ENCODE data around the gene SAMD4A. TPM values are rescaled to one million over a fixed set of nuclear protein-coding genes. Genes with fewer than 3 reads are reported as not detected.

Gene SAMD4A
- total RNA-seq, 1 experiment from 2014 or later = 18.3 TPM

DNA sequence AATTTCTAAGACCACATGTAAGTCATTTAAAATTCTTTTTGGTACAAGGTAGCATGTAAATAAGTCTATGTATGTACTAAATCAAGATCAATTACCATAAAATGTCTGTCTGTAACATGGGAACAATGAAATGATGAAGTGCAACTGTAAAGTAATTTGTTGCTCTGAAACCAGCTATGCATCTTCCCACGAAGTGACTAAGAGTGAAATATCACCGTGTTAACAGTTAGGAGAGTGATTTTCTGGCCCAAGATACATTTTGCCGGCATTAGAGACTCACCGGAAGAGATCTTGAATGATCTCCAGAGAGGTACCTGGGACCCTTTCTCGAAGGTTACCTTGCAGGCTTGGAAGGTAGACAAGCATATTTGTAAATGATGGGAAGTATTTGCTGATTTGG is 105.8 kb downstream of the SAMD4A start:
- POLR2A ChIA-PET (ENCODE audit: unreplicated experiment) = interaction anchor here (0.6 kb wide), 1 partner anchor 101 kb away, joined by 3 read pairs; no protein-coding TSS in a partner anchor
- BruUV-seq (replicated peaks) = no TSS peak
- TF ChIP-seq, protein P1, sequence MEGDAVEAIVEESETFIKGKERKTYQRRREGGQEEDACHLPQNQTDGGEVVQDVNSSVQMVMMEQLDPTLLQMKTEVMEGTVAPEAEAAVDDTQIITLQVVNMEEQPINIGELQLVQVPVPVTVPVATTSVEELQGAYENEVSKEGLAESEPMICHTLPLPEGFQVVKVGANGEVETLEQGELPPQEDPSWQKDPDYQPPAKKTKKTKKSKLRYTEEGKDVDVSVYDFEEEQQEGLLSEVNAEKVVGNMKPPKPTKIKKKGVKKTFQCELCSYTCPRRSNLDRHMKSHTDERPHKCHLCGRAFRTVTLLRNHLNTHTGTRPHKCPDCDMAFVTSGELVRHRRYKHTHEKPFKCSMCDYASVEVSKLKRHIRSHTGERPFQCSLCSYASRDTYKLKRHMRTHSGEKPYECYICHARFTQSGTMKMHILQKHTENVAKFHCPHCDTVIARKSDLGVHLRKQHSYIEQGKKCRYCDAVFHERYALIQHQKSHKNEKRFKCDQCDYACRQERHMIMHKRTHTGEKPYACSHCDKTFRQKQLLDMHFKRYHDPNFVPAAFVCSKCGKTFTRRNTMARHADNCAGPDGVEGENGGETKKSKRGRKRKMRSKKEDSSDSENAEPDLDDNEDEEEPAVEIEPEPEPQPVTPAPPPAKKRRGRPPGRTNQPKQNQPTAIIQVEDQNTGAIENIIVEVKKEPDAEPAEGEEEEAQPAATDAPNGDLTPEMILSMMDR (conservative IDR thresholded peaks at IDR 0.05) = no peak
- no peak for TF ChIP-seq EZH2 (IDR thresholded peaks at IDR 0.05; ENCODE audit: low read depth)
- no peaks in the 10 kb centered on the region for H3K36me3 ChIP-seq (ENCODE audit: low read depth)
- peaks cover 11% of the 10 kb centered on the region for H3K4me1 ChIP-seq (replicated peaks; ENCODE audit: insufficient read depth)
- H3K27ac ChIP-seq = no peak overlapping the region
- H2AFZ ChIP-seq = no peak overlapping the region
- intact Hi-C loops (cut with micrococcal nuclease; ENCODE audit: unreplicated experiment) = no loop called here
- CTCF ChIA-PET = no interaction called here
- H3K4me3 ChIP-seq = no peak overlapping the region
- no peaks in the 10 kb centered on the region; the same call in 1 of the 2 replicates for H3K9me3 ChIP-seq (ENCODE audit: insufficient read depth, low read depth)
- H3K9me2 ChIP-seq (ENCODE audit: insufficient read depth) = no peaks in the 10 kb centered on the region
- no peak overlapping the region for H3K4me2 ChIP-seq
- no peaks in the 10 kb centered on the region; the same call in 1 of the 2 replicates for H3K79me2 ChIP-seq (ENCODE audit: low read depth)
- H4K20me1 ChIP-seq (ENCODE audit: insufficient read depth) = no peaks in the 10 kb centered on the region
- H3F3A ChIP-seq (ENCODE audit: insufficient read depth, low read depth) = peaks cover 8% of the 10 kb centered on the region; the same call in 1 of the 2 replicates
- DNase-seq = no peak
- no peaks in the 10 kb centered on the region for H3K27me3 ChIP-seq (ENCODE audit: insufficient read depth, low read depth)

DNA sequence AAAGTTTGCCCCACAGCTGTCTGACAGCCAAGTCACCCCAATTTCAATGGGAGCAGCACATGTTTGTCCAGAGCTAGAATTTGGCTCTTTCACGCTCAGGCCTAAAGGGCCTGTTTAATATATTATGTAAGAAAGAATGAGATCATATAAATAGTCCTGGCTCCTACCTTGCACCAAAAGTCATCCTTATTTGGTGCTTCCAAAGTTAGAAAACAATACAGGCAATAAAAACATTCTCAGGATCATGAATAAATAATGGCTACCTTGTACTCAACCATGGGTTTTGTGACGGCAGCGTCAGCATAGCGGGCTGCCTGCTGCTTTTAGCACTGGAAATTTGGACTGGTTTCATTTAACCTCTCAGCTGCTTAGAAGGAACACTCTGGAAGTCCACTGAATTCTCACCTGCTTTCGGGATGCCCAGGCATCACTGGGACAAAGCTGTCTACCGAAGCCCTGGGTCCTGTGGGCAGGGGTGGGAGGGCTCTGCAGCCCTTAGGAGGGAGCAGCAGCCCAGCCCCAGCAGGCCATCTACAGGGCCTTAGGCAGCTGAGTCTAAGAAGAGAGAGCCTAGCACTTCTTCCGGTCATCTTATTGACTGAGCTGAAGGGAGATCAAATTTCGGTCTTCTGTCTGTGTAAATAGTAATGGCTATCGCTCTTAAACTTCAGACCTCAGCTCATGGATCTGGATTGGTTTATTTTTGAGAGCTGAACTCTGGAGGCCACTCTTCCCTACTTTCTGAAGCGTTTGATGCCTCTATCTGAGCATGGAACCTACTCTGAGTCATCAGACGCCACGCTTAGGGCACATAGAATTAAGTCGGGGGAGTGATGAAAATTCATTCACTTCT is 106.5 kb downstream of the SAMD4A start:
- CTCF ChIA-PET = interaction anchor here (0.6 kb wide), 1 partner anchor 103 kb away, joined by 3 read pairs; no protein-coding TSS in a partner anchor
- intact Hi-C loops (cut with micrococcal nuclease; ENCODE audit: unreplicated experiment) = no loop called here
- no peak overlapping the region for H3K27ac ChIP-seq
- BruUV-seq (replicated peaks) = no TSS peak
- no peak overlapping the region for H2AFZ ChIP-seq
- H3K9me3 ChIP-seq (ENCODE audit: insufficient read depth, low read depth) = no peaks in the 10 kb centered on the region; the same call in 1 of the 2 replicates
- no peaks in the 10 kb centered on the region for H3K36me3 ChIP-seq (ENCODE audit: low read depth)
- H3F3A ChIP-seq (ENCODE audit: insufficient read depth, low read depth) = peaks cover 12% of the 10 kb centered on the region; the same call in 1 of the 2 replicates
- no peak overlapping the region for H3K4me3 ChIP-seq
- H3K4me2 ChIP-seq = no peak overlapping the region
- no peak for DNase-seq
- no peaks in the 10 kb centered on the region for H3K9me2 ChIP-seq (ENCODE audit: insufficient read depth)
- H3K79me2 ChIP-seq (ENCODE audit: low read depth) = no peaks in the 10 kb centered on the region; the same call in 1 of the 2 replicates
- H3K4me1 ChIP-seq (replicated peaks; ENCODE audit: insufficient read depth) = peaks cover 17% of the 10 kb centered on the region
- TF ChIP-seq, protein P1 (conservative IDR thresholded peaks at IDR 0.05) = no peak
- no peak for TF ChIP-seq EZH2 (IDR thresholded peaks at IDR 0.05; ENCODE audit: low read depth)
- POLR2A ChIA-PET (ENCODE audit: unreplicated experiment) = interaction anchor here (0.6 kb wide), 1 partner anchor 92 kb away, joined by 5 read pairs; no protein-coding TSS in a partner anchor
- no peaks in the 10 kb centered on the region for H4K20me1 ChIP-seq (ENCODE audit: insufficient read depth)
- no peaks in the 10 kb centered on the region for H3K27me3 ChIP-seq (ENCODE audit: insufficient read depth, low read depth)

DNA sequence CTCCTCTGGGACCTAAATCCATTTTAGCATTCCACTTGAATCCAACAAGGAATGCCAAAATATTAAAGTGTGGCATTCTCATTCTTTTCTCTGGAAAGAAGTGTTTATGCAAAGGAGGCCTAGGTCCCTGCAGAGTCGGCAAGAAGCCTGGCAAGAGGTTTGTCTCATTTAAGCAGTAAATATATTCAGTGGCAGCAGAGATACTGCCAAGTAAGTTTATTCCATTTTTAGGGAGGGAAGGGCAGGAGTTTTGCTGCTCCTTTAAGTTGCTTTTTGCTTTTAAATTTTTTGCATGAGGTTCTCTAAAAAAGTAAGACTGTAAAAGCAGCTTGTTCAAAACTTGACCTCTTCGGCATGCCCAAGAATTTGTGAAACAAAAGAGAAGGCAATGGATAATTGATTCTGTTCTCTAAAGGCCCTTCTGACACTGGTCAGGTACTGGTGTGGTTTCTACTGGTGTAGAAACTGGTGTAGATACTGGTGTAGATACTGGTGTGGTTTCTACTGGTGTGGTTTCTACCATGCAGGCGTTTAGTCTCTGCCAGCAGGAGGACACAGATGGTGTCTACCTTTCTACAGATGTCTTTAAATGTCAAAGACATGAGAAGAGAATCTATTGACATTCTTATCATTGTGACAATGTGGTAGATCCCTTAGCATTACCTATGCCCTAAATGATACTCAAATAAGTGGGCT is 107.3 kb downstream of the SAMD4A start:
- Histone ChIP-seq H3K9me3 (ENCODE audit: insufficient read depth, low read depth) (no peaks in the 10 kb centered on the region; the same call in 1 of the 2 replicates), H3K4me1 (replicated peaks; ENCODE audit: insufficient read depth) (peaks cover 17% of the 10 kb centered on the region), H3F3A (ENCODE audit: insufficient read depth, low read depth) (peaks cover 12% of the 10 kb centered on the region; the same call in 1 of the 2 replicates), H3K4me3 (no peak overlapping the region), H3K9me2 (ENCODE audit: insufficient read depth) (no peaks in the 10 kb centered on the region), H3K4me2 (no peak overlapping the region), H3K36me3 (ENCODE audit: low read depth) (no peaks in the 10 kb centered on the region), H3K27ac (no peak overlapping the region), H4K20me1 (ENCODE audit: insufficient read depth) (no peaks in the 10 kb centered on the region), H2AFZ (no peak overlapping the region), H3K27me3 (ENCODE audit: insufficient read depth, low read depth) (no peaks in the 10 kb centered on the region), H3K79me2 (ENCODE audit: low read depth) (no peaks in the 10 kb centered on the region; the same call in 1 of the 2 replicates)
- ChIA-PET CTCF (interaction anchor here (0.6 kb wide), 1 partner anchor 102 kb away, joined by 3 read pairs; no protein-coding TSS in a partner anchor), POLR2A (ENCODE audit: unreplicated experiment) (interaction anchor here (0.6 kb wide), 2 partner anchors 10 to 93 kb away, joined by 4 to 5 read pairs; no protein-coding TSS in a partner anchor)
- no peak for TF ChIP-seq EZH2 (IDR thresholded peaks at IDR 0.05; ENCODE audit: low read depth)
- TF ChIP-seq, protein P1 (conservative IDR thresholded peaks at IDR 0.05) = no peak
- no peak for DNase-seq
- intact Hi-C loops (cut with micrococcal nuclease; ENCODE audit: unreplicated experiment) = no loop called here
- BruUV-seq (replicated peaks) = no TSS peak

All from PC-9 (cell line).